Measurements from ENCODE around the gene OR2J2. TPM values are rescaled to one million over a fixed set of nuclear protein-coding genes. Genes with fewer than 3 reads are reported as not detected.
"Not testable (repeated sequence)": the region's sequence is repeated elsewhere in the genome, so short reads cannot be mapped to it uniquely, and the experiment has no call there.

OR2J2 gene
- total RNA-seq, 1 donor from 2014 or later: not detected

DNA sequence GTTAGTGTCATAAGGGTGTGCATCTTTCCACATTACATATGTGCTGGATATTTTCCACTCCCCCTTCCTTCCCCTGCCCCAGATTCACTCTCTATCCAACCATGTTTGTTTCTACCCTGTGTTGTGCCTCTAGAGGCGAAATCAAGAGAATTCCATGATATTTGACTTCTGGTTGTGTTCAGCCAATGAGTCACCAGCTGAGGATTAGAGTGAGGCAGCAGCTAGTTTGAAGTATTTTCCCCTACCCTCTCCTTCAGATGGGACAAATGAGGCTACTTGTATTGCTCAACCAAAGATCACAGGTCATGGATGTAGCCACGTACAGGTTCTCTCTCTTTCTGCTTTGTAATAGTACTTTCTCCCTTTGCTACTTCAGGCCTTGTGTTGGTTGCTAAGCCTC, 24.5 kb upstream of the OR2J2 start:
- no peak overlapping the region for H3K4me3 ChIP-seq (ENCODE audit: low read depth, low read length)
- DNase-seq (ENCODE audit: low read depth): no peak
- TF ChIP-seq, protein P1, sequence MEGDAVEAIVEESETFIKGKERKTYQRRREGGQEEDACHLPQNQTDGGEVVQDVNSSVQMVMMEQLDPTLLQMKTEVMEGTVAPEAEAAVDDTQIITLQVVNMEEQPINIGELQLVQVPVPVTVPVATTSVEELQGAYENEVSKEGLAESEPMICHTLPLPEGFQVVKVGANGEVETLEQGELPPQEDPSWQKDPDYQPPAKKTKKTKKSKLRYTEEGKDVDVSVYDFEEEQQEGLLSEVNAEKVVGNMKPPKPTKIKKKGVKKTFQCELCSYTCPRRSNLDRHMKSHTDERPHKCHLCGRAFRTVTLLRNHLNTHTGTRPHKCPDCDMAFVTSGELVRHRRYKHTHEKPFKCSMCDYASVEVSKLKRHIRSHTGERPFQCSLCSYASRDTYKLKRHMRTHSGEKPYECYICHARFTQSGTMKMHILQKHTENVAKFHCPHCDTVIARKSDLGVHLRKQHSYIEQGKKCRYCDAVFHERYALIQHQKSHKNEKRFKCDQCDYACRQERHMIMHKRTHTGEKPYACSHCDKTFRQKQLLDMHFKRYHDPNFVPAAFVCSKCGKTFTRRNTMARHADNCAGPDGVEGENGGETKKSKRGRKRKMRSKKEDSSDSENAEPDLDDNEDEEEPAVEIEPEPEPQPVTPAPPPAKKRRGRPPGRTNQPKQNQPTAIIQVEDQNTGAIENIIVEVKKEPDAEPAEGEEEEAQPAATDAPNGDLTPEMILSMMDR (conservative IDR thresholded peaks at IDR 0.05; ENCODE audit: low read depth, low read length): no peak

DNA sequence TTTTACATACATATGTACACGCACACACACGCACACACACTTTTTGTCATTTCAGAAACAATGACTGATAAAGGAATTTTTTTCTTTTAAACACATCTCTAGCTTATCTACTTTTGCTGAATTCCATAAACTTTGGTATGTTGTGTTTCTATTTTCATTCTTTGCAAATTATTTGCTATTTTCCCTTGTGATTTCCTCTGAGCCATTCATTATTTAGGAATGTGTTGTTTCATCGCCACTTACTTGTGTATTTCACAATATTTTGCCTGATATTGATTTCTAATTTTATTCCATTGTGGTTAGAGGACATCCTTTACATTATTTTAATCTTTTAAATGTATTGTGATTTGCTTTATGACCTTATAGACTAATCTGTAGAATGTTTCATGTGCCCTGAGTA, 23.6 kb upstream of the OR2J2 start:
- DNase-seq (ENCODE audit: low read depth): no peak

GRCh38 chr6:29149444-29149843, 21.3 kb upstream of the OR2J2 start:
- not testable (repeated sequence) for H3K4me3 ChIP-seq (ENCODE audit: low read depth, low read length); DNase-seq (ENCODE audit: low read depth)

More for the DNA sequence above, 23.6 kb upstream of the OR2J2 start:
- TF ChIP-seq, protein P1 (conservative IDR thresholded peaks at IDR 0.05; ENCODE audit: low read depth, low read length): no peak
- H3K4me3 ChIP-seq (ENCODE audit: low read depth, low read length): no peak overlapping the region

DNA sequence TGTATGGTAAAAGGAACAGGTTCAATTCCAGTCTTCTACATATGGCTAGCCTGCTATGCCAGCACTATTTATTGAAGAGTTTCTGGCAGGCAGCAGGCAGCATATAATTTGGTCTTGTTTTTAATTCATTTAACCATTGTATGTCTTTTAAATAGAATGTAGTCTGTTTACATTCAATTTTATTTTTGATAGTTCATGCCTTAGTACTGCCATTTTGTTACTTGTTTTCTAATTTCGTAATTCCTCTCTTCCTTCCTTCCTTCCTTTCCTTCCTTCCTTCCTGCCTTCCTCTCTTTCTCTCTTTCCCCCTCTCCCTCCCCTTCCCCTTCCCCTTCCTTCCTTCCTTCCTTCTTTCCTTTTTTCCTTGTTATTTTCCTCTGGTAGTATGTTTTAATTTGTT, 17.6 kb upstream of the OR2J2 start:
- H3K4me3 ChIP-seq (ENCODE audit: low read depth, low read length): no peak overlapping the region
- no peak for DNase-seq (ENCODE audit: low read depth)
- TF ChIP-seq, protein P1 (conservative IDR thresholded peaks at IDR 0.05; ENCODE audit: low read depth, low read length): no peak

DNA sequence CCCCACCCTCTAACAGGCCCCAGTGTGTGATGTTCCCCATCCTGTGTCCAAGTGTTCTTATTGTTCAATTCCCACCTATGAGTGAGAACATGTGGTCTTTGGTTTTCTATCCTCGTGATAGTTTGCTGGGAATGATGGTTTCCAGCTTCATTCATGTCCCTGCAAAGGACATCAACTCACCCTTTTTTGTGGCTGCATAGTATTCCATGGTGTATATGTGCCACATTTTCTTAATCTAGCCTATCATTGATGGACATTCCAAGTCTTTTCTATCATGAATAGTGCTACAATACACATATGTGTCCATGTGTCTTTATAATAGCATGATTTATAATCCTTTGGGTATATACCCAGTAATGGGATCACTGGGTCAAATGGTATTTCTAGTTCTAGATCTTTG, 15.5 kb upstream of the OR2J2 start:
- H3K4me3 ChIP-seq (ENCODE audit: low read depth, low read length): not testable (repeated sequence)

GRCh38 chr6:29159922-29160321, 10.8 kb upstream of the OR2J2 start:
- not testable (repeated sequence) for DNase-seq (ENCODE audit: low read depth); H3K4me3 ChIP-seq (ENCODE audit: low read depth, low read length)

More for the DNA sequence above, 15.5 kb upstream of the OR2J2 start:
- not testable (repeated sequence) for DNase-seq (ENCODE audit: low read depth)

DNA sequence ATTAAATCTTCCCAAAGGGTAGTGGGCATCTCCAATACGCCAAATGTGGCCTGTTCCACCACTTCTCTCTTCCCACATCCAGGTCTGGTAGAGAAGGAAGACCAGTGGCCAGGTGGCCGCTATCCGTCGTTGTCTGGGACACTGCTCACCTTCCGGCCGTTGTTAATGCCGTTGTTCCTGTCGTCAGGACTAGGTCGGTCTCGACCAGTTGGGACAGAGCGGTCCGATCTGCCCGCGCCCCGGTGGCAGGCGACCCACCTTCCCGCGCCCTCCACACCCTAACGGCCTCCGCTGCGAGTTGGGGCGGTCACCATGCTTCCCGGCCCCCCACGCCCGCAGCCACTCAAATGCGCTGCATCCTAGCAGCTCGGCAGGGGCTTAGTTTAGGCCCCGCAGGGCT, 5.1 kb upstream of the OR2J2 start:
- H3K4me3 ChIP-seq (ENCODE audit: low read depth, low read length); DNase-seq (ENCODE audit: low read depth): not testable (repeated sequence)

DNA sequence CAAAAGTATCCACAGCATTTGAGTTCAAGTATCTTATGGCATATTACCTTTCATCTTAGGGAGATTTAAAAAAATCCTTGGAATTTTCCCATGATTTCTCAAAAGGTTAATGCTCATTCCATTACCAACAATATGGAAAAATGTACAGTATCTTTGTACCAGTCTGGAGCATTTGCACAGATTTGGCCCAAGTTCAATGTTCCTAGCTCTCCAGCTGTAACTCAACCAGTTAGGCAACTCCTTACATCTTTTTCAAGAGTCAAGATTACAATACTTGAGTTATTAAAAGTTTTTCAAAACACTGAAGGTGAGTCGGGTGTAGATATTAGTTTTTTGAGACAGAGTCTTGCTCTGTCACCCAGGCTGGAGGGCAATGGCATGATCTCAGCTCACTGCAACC, 1.0 kb downstream of the OR2J2 start:
- TF ChIP-seq, protein P1 (conservative IDR thresholded peaks at IDR 0.05; ENCODE audit: low read depth, low read length): no peak

GRCh38 chr6:29183594-29183993, 12.9 kb downstream of the OR2J2 start:
- TF ChIP-seq, protein P1 (conservative IDR thresholded peaks at IDR 0.05; ENCODE audit: low read depth, low read length): no peak
- no peak for DNase-seq (ENCODE audit: low read depth)
- no peak overlapping the region for H3K4me3 ChIP-seq (ENCODE audit: low read depth, low read length)

More for the DNA sequence above, 1.0 kb downstream of the OR2J2 start:
- no peak overlapping the region for H3K4me3 ChIP-seq (ENCODE audit: low read depth, low read length)
- no peak for DNase-seq (ENCODE audit: low read depth)

GRCh38 chr6:29188659-29189058, 18.0 kb downstream of the OR2J2 start:
- not testable (repeated sequence) for DNase-seq (ENCODE audit: low read depth); H3K4me3 ChIP-seq (ENCODE audit: low read depth, low read length)
